HG03097 (cell line): ENCODE measurements around the gene SLA2.
"Not testable (repeated sequence)": the region's sequence is repeated elsewhere in the genome, so short reads cannot be mapped to it uniquely, and the experiment has no call there.

Experiments used
- ATAC-seq: cut with Tn5 transposase; IDR thresholded peaks from one replicate; pipeline ENCODE4 v1.9.1; 2021; ENCODE audit not compliant: unreplicated experiment, low FRiP score

SLA2 gene

GRCh38 chr20:36613974-36614373 is 32.0 kb downstream of the SLA2 start:
- no peak for ATAC-seq

DNA sequence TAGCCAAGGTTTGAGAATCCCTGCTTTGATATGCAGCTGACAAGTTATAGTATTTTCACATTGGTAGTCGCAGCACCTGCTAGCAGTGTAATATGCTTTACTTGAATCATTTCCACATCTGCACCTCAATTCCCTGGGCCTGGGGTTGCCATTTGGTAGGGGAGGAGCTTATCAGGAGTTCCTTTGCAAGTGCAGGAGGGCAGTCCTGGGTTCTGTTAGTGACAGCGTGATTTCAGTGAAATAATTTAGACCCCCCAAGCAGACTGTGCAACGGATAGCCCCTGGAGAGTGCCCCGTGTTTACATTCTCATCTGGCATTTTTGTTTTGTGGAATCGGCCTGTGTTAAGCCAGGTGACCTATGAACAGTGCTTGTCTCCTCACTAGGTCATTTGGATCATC is 34.4 kb downstream of the SLA2 start:
- ATAC-seq: no peak

DNA sequence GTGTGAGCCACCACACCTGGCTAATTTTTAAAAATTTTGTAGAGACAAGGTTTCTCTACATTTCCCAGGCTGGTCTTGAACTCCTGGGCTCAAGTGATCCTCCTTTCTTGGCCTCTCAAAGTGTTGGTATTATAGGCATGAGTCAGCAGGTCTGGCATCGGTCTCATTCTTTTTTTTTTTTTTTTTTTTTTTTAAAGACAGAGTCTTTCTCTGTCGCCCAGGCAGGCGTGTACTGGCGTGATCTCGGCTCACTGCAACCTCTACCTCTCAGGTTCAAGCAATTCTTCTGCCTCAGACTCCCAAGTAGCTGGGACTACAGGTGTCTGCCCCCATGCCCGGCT is 37.6 kb downstream of the SLA2 start:
- ATAC-seq: not testable (repeated sequence)

GRCh38 chr20:36607586-36608387 is 38.2 kb downstream of the SLA2 start:
- ATAC-seq: no peak

- peak; percentile 26 for ATAC-seq
Observed at GRCh38 chr20:36606158-36607066, 39.6 kb downstream of the SLA2 start.

- ATAC-seq: peak; percentile 83
Observed at GRCh38 chr20:36605399-36606157, 40.4 kb downstream of the SLA2 start, which contains the start of gene RAB5IF. TSS of gene RAB5IF (plus strand) at chr20:36605779. CDS start at chr20:36605952, 173 bp downstream.

DNA sequence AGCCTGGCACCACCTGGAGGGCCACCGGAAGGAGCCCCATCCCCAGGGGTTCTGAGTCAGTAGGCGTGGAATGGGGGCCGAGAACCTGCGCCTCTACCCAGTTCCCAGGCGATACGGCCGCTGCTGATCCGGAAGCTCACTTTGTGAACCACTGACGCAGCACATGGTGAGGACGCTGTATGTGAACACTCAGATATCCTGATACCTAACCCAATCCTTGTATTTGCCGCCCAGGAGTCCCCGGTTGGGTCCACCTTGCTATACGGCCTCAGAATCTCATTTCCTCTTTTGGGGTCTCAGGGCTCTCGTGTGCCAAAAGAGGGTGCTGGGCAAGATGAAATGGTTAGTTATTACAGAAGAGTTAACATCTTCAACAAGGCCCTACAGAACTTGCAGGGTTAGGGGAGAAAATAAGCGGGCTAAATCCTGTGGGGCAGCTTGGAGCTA is 41.0 kb downstream of the SLA2 start:
- ATAC-seq: peak; percentile 30

- ATAC-seq: no peak
Observed at GRCh38 chr20:36601540-36601939, 44.5 kb downstream of the SLA2 start.

DNA sequence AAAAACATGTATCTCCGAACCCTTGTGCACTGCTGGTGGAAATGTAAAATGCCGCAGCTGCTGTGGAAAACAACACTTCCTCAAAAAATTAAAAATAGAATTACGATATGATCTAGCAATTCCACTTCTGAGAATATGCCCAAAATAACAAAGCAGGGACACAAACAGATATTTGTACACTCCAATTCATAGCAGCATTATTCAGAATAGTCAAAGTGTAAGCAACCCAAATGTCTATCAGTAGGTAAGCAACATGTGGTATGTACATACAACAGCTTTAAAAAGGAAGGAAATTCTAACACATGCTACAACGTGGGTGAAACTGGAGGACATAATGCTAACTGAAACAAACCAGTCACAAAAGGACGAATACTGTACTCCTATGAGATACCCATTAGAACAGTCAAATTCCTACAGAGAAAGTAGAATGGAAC is 46.1 kb downstream of the SLA2 start:
- ATAC-seq: no peak

DNA sequence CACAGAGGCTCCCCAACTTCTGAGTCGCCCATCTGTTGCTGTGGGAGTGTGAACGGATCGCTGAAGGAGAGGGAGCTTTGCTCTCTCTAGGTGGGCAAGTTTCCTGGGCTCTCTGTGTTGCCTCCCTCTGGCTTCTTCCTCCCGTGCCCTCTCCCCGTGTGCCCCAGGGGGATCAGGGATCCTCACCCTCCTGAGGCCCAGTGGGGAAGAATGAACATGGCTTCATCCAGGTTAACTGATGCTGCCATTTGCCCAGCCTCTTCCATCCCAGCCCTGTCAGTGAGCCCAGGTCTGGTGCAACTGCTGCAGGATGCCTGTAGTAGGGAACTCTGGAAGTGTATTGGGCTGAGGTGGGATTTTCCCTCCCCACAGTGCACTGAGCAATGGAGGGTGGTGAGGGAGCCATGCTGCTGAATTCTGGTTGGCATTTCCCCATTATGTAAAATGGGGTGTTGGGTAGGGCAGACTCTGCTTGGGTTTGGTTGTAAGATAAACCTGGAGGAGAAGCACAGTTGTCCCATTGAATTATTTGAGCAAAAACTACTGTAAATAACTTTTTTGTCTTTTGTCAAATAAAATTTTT is 52.6 kb downstream of the SLA2 start:
- ATAC-seq: no peak

- ATAC-seq: no peak
Observed at GRCh38 chr20:36591854-36592641, 53.9 kb downstream of the SLA2 start.

DNA sequence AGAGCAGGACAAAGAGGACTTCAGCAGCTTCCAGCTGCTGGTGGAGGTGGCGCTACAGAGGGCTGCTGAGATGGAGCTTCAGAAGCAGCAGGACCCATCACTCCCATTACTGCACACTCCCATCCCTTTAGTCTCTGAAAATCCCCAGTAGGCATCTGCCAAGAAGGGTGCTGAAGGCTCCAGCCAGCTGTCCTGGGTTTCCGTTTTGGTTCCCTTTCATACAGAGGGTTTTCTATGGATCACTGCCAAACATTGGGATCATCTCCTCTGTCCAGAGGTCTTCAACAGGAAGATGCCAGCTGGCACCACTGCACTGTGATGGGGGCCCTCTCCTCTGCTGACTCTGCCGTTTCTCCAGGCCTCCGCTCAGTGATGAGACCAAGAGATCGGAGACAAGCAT is 54.7 kb downstream of the SLA2 start:
- ATAC-seq: no peak

DNA sequence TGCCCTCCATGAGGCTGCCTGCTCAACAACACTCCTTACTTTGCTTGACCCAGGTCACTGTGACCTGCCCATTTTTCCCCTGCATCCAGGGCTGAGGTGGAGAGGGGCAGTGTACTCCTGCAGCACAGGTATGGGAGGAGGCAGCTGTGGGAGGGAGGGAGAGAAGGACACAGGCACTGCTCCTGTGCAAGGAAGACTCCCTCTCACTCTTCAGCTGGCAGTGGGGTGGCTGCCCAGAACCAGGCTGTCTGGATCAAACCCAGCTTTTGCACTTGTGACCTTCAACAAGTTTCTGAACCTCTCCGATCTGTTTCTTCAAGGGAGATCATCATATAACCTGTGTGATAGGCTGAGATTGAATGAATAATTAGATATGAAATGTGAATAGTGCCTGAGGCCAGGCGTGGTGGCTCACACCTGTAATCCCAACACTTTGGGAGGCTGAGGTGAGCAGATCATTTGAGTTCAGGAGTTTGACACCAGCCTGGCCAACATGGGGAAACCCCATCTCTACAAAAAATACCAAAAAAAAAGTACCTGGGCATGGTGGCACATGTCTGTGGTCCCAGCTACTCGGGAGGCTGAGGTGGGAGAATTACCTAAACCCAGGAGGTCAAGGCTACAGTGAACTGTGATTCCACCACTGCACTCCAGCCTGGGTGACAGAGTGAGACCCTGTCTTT is 58.5 kb downstream of the SLA2 start:
- ATAC-seq: no peak

GRCh38 chr20:36585410-36586125 is 60.4 kb downstream of the SLA2 start:
- no peak for ATAC-seq

GRCh38 chr20:36584018-36584481 is 61.9 kb downstream of the SLA2 start:
- ATAC-seq: no peak

- no peak for ATAC-seq
Observed at GRCh38 chr20:36582821-36583220, 63.2 kb downstream of the SLA2 start.

DNA sequence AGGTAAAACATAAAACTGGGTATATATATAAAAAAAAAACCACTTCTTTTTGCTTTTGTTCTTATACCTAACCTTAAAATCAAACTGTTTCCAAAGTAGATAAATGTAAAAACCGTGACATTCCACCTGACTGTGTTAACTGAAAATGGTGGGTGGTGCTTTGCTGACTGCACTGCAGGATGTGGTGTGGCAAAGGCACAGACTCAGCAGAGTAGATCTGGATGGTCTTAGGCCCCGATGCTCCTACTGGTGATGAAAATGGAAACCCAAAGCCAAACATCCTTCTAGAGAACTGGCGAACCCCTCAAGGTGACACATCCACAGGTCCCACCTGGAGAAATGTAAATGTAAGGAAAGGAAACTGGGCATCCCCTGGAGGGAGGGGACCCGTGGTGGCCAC is 63.7 kb downstream of the SLA2 start:
- ATAC-seq: no peak

DNA sequence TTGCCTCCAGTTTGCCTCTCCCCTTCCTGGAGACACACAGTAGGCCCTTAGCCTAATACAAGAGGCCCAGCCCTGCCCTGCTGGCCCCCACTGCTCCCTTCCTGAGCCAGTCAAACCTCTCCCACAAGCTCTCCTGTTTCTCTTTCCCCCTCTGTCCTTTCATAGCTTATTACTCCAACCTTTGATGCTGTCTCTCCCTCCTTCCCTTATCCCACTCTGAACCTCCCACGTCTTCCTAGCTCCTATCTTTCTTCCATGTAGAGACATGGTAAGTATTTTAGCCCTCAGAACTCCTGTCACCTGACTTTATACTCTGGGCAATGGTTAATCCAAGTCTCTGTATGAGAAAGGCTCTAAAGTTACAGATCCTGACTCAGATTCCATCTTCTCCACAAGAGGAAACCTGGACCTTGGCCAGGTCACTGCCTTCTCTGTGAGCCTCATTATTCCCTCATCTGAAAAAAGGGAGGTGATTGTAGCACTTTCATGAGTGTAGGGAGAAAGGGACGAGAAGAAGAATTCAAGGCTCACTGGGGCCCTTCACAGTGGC is 65.9 kb downstream of the SLA2 start:
- ATAC-seq: no peak
